GM19455 (cell line): ENCODE measurements around the gene EIF2AK2.

ENCODE experiments used
- ATAC-seq: cut with Tn5 transposase; IDR thresholded peaks from one replicate; pipeline ENCODE4 v1.9.1; 2021; ENCODE audit not compliant: unreplicated experiment

Gene EIF2AK2

GRCh38 chr2:37173741-37174140 lies 17.0 kb upstream of the EIF2AK2 start:
- no peak for ATAC-seq

GRCh38 chr2:37171624-37171950 lies 14.8 kb upstream of the EIF2AK2 start:
- ATAC-seq = no peak

GRCh38 chr2:37168217-37168981 lies 11.6 kb upstream of the EIF2AK2 start:
- no peak for ATAC-seq

GRCh38 chr2:37167636-37168180 lies 10.9 kb upstream of the EIF2AK2 start:
- no peak for ATAC-seq

- ATAC-seq = no peak
Measured at GRCh38 chr2:37164757-37165156, 8.0 kb upstream of the EIF2AK2 start.

- ATAC-seq = peak; percentile 32
Measured at GRCh38 chr2:37156071-37156856, 516 bp downstream of the EIF2AK2 start.

- no peak for ATAC-seq
Measured at GRCh38 chr2:37154785-37155184, 2.0 kb downstream of the EIF2AK2 start.

- no peak for ATAC-seq
Measured at GRCh38 chr2:37153224-37153623, 3.6 kb downstream of the EIF2AK2 start.

- no peak for ATAC-seq
Measured at GRCh38 chr2:37149626-37150322, 7.0 kb downstream of the EIF2AK2 start.

- no peak for ATAC-seq
Measured at GRCh38 chr2:37148325-37148724, 8.5 kb downstream of the EIF2AK2 start.

- ATAC-seq = no peak
Measured at GRCh38 chr2:37146062-37146461, 10.7 kb downstream of the EIF2AK2 start.

- ATAC-seq = no peak
Measured at GRCh38 chr2:37143974-37144373, 12.8 kb downstream of the EIF2AK2 start.

- no peak for ATAC-seq
Measured at GRCh38 chr2:37142546-37142945, 14.2 kb downstream of the EIF2AK2 start.

- no peak for ATAC-seq
Measured at GRCh38 chr2:37132914-37133313, 23.9 kb downstream of the EIF2AK2 start.

GRCh38 chr2:37125416-37125815 lies 31.4 kb downstream of the EIF2AK2 start:
- no peak for ATAC-seq

GRCh38 chr2:37119157-37119556 lies 37.6 kb downstream of the EIF2AK2 start:
- no peak for ATAC-seq

- no peak for ATAC-seq
Measured at GRCh38 chr2:37117566-37117965, 39.2 kb downstream of the EIF2AK2 start.

GRCh38 chr2:37111958-37112357 lies 44.8 kb downstream of the EIF2AK2 start:
- ATAC-seq = no peak

- ATAC-seq = no peak
Measured at GRCh38 chr2:37110306-37111212, 46.2 kb downstream of the EIF2AK2 start.

GRCh38 chr2:37109523-37109922 lies 47.3 kb downstream of the EIF2AK2 start:
- ATAC-seq = no peak

- no peak for ATAC-seq
Measured at GRCh38 chr2:37105150-37105549, 51.6 kb downstream of the EIF2AK2 start.
